Suprapubic skin (tissue), 4 donors: Measurements from ENCODE around the gene ESRRB. TPM values are rescaled to one million over a fixed set of nuclear protein-coding genes. Genes with fewer than 3 reads are reported as not detected.
A peak's percentile ranks its signal among the peaks of the same experiment; 100 is the strongest.

Source experiments
- DNase-seq, 2 donors: peaks; one replicate each; pipeline ENCODE4 v3.0.0-alpha.2; 2019; ENCODE audit warnings: low spot score in 2 of 2
- H3K27ac ChIP-seq: fragments of 200-600 bp; sonication (generic); one replicate; pipeline ENCODE4 v1.5.1; 2019
- H3K27me3 ChIP-seq: fragments of 200-600 bp; sonication (generic); one replicate; pipeline ENCODE4 v1.5.1; 2019
- H3K36me3 ChIP-seq: fragments of 200-600 bp; sonication (generic); one replicate; pipeline ENCODE4 v1.5.1; 2019
- H3K4me1 ChIP-seq: fragments of 200-600 bp; sonication (generic); one replicate; pipeline ENCODE4 v1.5.1; 2019
- H3K4me3 ChIP-seq: fragments of 200-600 bp; sonication (generic); one replicate; pipeline ENCODE4 v1.5.1; 2019; ENCODE audit warnings: mild to moderate bottlenecking
- H3K9me3 ChIP-seq: fragments of 200-600 bp; sonication (generic); one replicate; pipeline ENCODE4 v1.5.1; 2019
- CTCF ChIP-seq, 2 donors: fragments of 200-600 bp in 1 of 2; fragments of 450-650 bp in 1 of 2; sonication (generic) in 1 of 2; IDR thresholded peaks; one replicate each; pipeline ENCODE4 v1.5.1; 2016 to 2019; ENCODE audit warnings: antibody characterized with exemption in 2 of 2, mild to moderate bottlenecking in 1 of 2, moderate library complexity in 1 of 2
- EP300 ChIP-seq: sonication (generic); formaldehyde crosslinking; IDR thresholded peaks from one replicate; pipeline ENCODE4 v1.6.1; 2017; ENCODE audit warnings: antibody characterized with exemption
- POLR2A ChIP-seq, 2 donors: fragments of 450-650 bp; IDR thresholded peaks; one replicate each; pipeline ENCODE4 v1.6.1; 2017; ENCODE audit warnings: antibody characterized with exemption in 2 of 2, mild to moderate bottlenecking in 2 of 2, moderate library complexity in 2 of 2
- POLR2AphosphoS5 ChIP-seq, 3 donors: sonication (generic); formaldehyde crosslinking; IDR thresholded peaks; one replicate each; pipeline ENCODE4 v1.6.1; 2017; ENCODE audit warnings: antibody characterized with exemption in 3 of 3
- WGBS: methylation state at CpG from one replicate; pipeline ENCODE4 v1.1.5; 2018; 5-methylcytosine and 5-hydroxymethylcytosine counted together
- total RNA-seq, 4 donors: library from RNA; depleted of rRNA; stranded (reverse); fragments of >200 nt; gene quantifications; one replicate each; pipeline ENCODE4 v1.1.0, GENCODE V29; 2016

ESRRB gene
- total RNA-seq, 4 donors from 2014 or later: 0.38 TPM; not detected in 3

GRCh38 chr14:76541594-76542219, 165.8 kb downstream of the ESRRB start:
- 33% methylated on average over 10 of the region's 10 CpGs for WGBS
- TF ChIP-seq EP300: no peak
- TF ChIP-seq CTCF (IDR thresholded peaks at IDR 0.05): no peak
- no peak for TF ChIP-seq POLR2AphosphoS5 (IDR thresholded peaks at IDR 0.05)
- no peak for TF ChIP-seq POLR2A (IDR thresholded peaks at IDR 0.05)
- H3K4me3 ChIP-seq: no peak overlapping the region

GRCh38 chr14:76546426-76547221, 170.7 kb downstream of the ESRRB start:
- H3K27ac ChIP-seq: no peak overlapping the region
- no peaks in the 10 kb centered on the region for H3K9me3 ChIP-seq
- TF ChIP-seq POLR2AphosphoS5 (IDR thresholded peaks at IDR 0.05) (no peak), CTCF (IDR thresholded peaks at IDR 0.05) (peak in 1 of 2 donors; percentile 14)
- 60% methylated on average over 10 of the region's 10 CpGs for WGBS
- H3K4me3 ChIP-seq: no peak overlapping the region
- no peaks in the 10 kb centered on the region for H3K36me3 ChIP-seq
- H3K27me3 ChIP-seq: peaks cover 9% of the 10 kb centered on the region
- H3K4me1 ChIP-seq: peaks cover 5% of the 10 kb centered on the region
- DNase-seq: no peak

More at GRCh38 chr14:76541594-76542219, 165.8 kb downstream of the ESRRB start:
- Histone ChIP-seq H3K27ac (no peak overlapping the region), H3K9me3 (no peaks in the 10 kb centered on the region), H3K36me3 (no peaks in the 10 kb centered on the region), H3K4me1 (no peaks in the 10 kb centered on the region), H3K27me3 (peaks cover 9% of the 10 kb centered on the region)
- DNase-seq: no peak

- Histone ChIP-seq H3K4me3 (no peak overlapping the region), H3K36me3 (no peaks in the 10 kb centered on the region), H3K27ac (no peak overlapping the region), H3K4me1 (peaks cover 5% of the 10 kb centered on the region), H3K27me3 (peaks cover 9% of the 10 kb centered on the region), H3K9me3 (no peaks in the 10 kb centered on the region)
- no peak for TF ChIP-seq POLR2A (IDR thresholded peaks at IDR 0.05)
- TF ChIP-seq EP300: no peak
- TF ChIP-seq CTCF (IDR thresholded peaks at IDR 0.05): no peak
- TF ChIP-seq POLR2AphosphoS5 (IDR thresholded peaks at IDR 0.05): no peak
- 87% methylated on average over 8 of the region's 8 CpGs for WGBS
- no peak for DNase-seq
These were observed 171.9 kb downstream of the ESRRB start for GRCh38 chr14:76547831-76548230.

GRCh38 chr14:76550534-76550933, 174.6 kb downstream of the ESRRB start:
- Histone ChIP-seq H3K36me3 (no peaks in the 10 kb centered on the region), H3K9me3 (no peaks in the 10 kb centered on the region), H3K4me3 (no peak overlapping the region), H3K4me1 (peaks cover 5% of the 10 kb centered on the region), H3K27ac (no peak overlapping the region), H3K27me3 (no peaks in the 10 kb centered on the region)
- TF ChIP-seq CTCF (IDR thresholded peaks at IDR 0.05) (no peak), POLR2A (IDR thresholded peaks at IDR 0.05) (no peak), EP300 (no peak), POLR2AphosphoS5 (IDR thresholded peaks at IDR 0.05) (no peak)
- WGBS: 33% methylated on average over 2 of the region's 2 CpGs
- DNase-seq: no peak

GRCh38 chr14:76551116-76551515, 175.2 kb downstream of the ESRRB start:
- DNase-seq: no peak
- no peaks in the 10 kb centered on the region for H3K9me3 ChIP-seq
- WGBS: 74% methylated on average over 2 of the region's 2 CpGs
- TF ChIP-seq CTCF (IDR thresholded peaks at IDR 0.05) (no peak), POLR2A (IDR thresholded peaks at IDR 0.05) (no peak), EP300 (no peak), POLR2AphosphoS5 (IDR thresholded peaks at IDR 0.05) (no peak)
- H3K4me1 ChIP-seq: peaks cover 5% of the 10 kb centered on the region
- no peak overlapping the region for H3K4me3 ChIP-seq
- no peak overlapping the region for H3K27ac ChIP-seq
- no peaks in the 10 kb centered on the region for H3K27me3 ChIP-seq
- no peaks in the 10 kb centered on the region for H3K36me3 ChIP-seq
